ENCODE data around the gene CFAP300.

- TF ChIP-seq CTCF (conservative IDR thresholded peaks at IDR 0.05): no peak; the same call in 1 of the 2 replicates
- no peak for TF ChIP-seq EZH2 (IDR thresholded peaks at IDR 0.05; ENCODE audit: low read depth)
Measured at GRCh38 chr11:102111011-102111786, 64.0 kb downstream of the CFAP300 start.

All from PC-9 (cell line).